Subcutaneous abdominal adipose tissue (tissue), 5 donors: ENCODE data around the gene LIPC.

ENCODE experiments used
- H3K27ac ChIP-seq: one replicate; pipeline ENCODE4 v1.7.0; 2013; ENCODE audit warnings: low read depth, mild to moderate bottlenecking, inconsistent platforms, low read length, moderate library complexity
- H3K27me3 ChIP-seq, 5 donors: one replicate each; pipeline ENCODE4 v1.7.0; 2013; ENCODE audit warnings: low read length in 5 of 5, inconsistent platforms in 1 of 5; ENCODE audit not compliant: control insufficient read depth in 5 of 5, insufficient read depth in 4 of 5
- H3K36me3 ChIP-seq, 5 donors: one replicate each; pipeline ENCODE4 v1.7.0; 2013; ENCODE audit warnings: low read length in 5 of 5; ENCODE audit not compliant: control insufficient read depth in 5 of 5, insufficient read depth in 5 of 5
- H3K4me1 ChIP-seq, 5 donors: one replicate each; pipeline ENCODE4 v1.7.0; 2013; ENCODE audit warnings: low read length in 5 of 5, mild to moderate bottlenecking in 3 of 5, moderate library complexity in 1 of 5; ENCODE audit not compliant: control insufficient read depth in 5 of 5, insufficient read depth in 5 of 5
- H3K4me3 ChIP-seq, 5 donors: one replicate each; pipeline ENCODE4 v1.7.0; 2013; ENCODE audit warnings: low read length in 5 of 5, low read depth in 1 of 5
- H3K9ac ChIP-seq, 5 donors: one replicate each; pipeline ENCODE4 v1.7.0; 2013; ENCODE audit warnings: low read length in 5 of 5, mild to moderate bottlenecking in 4 of 5, moderate library complexity in 3 of 5
- H3K9me3 ChIP-seq, 5 donors: one replicate each; pipeline ENCODE4 v1.7.0; 2013; ENCODE audit warnings: low read length in 5 of 5; ENCODE audit not compliant: control insufficient read depth in 5 of 5
- donor health status: healthy.
- donor health status: healthy.
- donor health status: healthy.
- donor health status: healthy.
- donor health status: healthy.

The LIPC gene

GRCh38 chr15:58562135-58562534, 130.3 kb downstream of the LIPC start:
- Histone ChIP-seq H3K4me1 (peaks cover 0 to 29% (median 12%) of the 10 kb centered on the region in 5 donors), H3K4me3 (no peak overlapping the region), H3K27me3 (no peaks in the 10 kb centered on the region), H3K9ac (no peak overlapping the region), H3K36me3 (no peaks in the 10 kb centered on the region), H3K27ac (no peak overlapping the region), H3K9me3 (no peaks in the 10 kb centered on the region)

- no peak overlapping the region for H3K27ac ChIP-seq
- no peaks in the 10 kb centered on the region for H3K9me3 ChIP-seq
- H3K27me3 ChIP-seq: no peaks in the 10 kb centered on the region
These were observed 133.2 kb downstream of the LIPC start for GRCh38 chr15:58564981-58565380.

GRCh38 chr15:58565619-58566018, 133.8 kb downstream of the LIPC start:
- H3K9me3 ChIP-seq: no peaks in the 10 kb centered on the region
- H3K27ac ChIP-seq: no peak overlapping the region
- H3K4me1 ChIP-seq: peaks cover 0 to 22% (median 15%) of the 10 kb centered on the region in 5 donors
- no peak overlapping the region for H3K4me3 ChIP-seq
- no peak overlapping the region for H3K9ac ChIP-seq
- no peaks in the 10 kb centered on the region for H3K36me3 ChIP-seq
- no peaks in the 10 kb centered on the region for H3K27me3 ChIP-seq

More at GRCh38 chr15:58564981-58565380, 133.2 kb downstream of the LIPC start:
- Histone ChIP-seq H3K9ac (no peak overlapping the region), H3K36me3 (no peaks in the 10 kb centered on the region), H3K4me3 (no peak overlapping the region), H3K4me1 (peaks cover 0 to 22% (median 15%) of the 10 kb centered on the region in 5 donors)

- Histone ChIP-seq H3K9me3 (no peaks in the 10 kb centered on the region), H3K36me3 (no peaks in the 10 kb centered on the region), H3K27ac (no peak overlapping the region), H3K4me1 (peaks cover 0 to 22% (median 15%) of the 10 kb centered on the region in 5 donors), H3K9ac (no peak overlapping the region), H3K4me3 (no peak overlapping the region), H3K27me3 (no peaks in the 10 kb centered on the region)
These were observed 134.2 kb downstream of the LIPC start for GRCh38 chr15:58566029-58566428.

- no peak overlapping the region for H3K27ac ChIP-seq
- H3K4me1 ChIP-seq: peaks cover 0 to 17% (median 10%) of the 10 kb centered on the region in 5 donors
- no peak overlapping the region for H3K9ac ChIP-seq
- no peaks in the 10 kb centered on the region for H3K9me3 ChIP-seq
- no peaks in the 10 kb centered on the region for H3K27me3 ChIP-seq
- H3K36me3 ChIP-seq: no peaks in the 10 kb centered on the region
- H3K4me3 ChIP-seq: no peak overlapping the region
These were observed 136.4 kb downstream of the LIPC start for GRCh38 chr15:58568157-58568571.

- Histone ChIP-seq H3K4me1 (peaks cover 0 to 17% (median 9%) of the 10 kb centered on the region in 5 donors), H3K9me3 (no peaks in the 10 kb centered on the region), H3K27me3 (no peaks in the 10 kb centered on the region), H3K9ac (no peak overlapping the region), H3K4me3 (no peak overlapping the region), H3K27ac (no peak overlapping the region), H3K36me3 (no peaks in the 10 kb centered on the region)
These were observed 137.7 kb downstream of the LIPC start for GRCh38 chr15:58569455-58569854.

- no peak overlapping the region for H3K27ac ChIP-seq
- no peaks in the 10 kb centered on the region for H3K36me3 ChIP-seq
- H3K9me3 ChIP-seq: no peaks in the 10 kb centered on the region
- no peak overlapping the region for H3K4me3 ChIP-seq
- no peaks in the 10 kb centered on the region for H3K27me3 ChIP-seq
- no peak overlapping the region for H3K9ac ChIP-seq
- H3K4me1 ChIP-seq: peaks cover 0 to 4% (median 0%) of the 10 kb centered on the region in 5 donors
These were observed 139.7 kb downstream of the LIPC start for GRCh38 chr15:58571491-58571890.

GRCh38 chr15:58572521-58572920, 140.7 kb downstream of the LIPC start:
- Histone ChIP-seq H3K9me3 (no peaks in the 10 kb centered on the region), H3K27ac (no peak overlapping the region), H3K4me3 (no peak overlapping the region), H3K36me3 (no peaks in the 10 kb centered on the region), H3K4me1 (peaks cover 0 to 4% (median 0%) of the 10 kb centered on the region in 5 donors), H3K27me3 (no peaks in the 10 kb centered on the region), H3K9ac (no peak overlapping the region)

GRCh38 chr15:58573270-58573669, 141.5 kb downstream of the LIPC start:
- Histone ChIP-seq H3K36me3 (no peaks in the 10 kb centered on the region), H3K9me3 (no peaks in the 10 kb centered on the region), H3K4me1 (peaks cover 0 to under 1% (median 0%) of the 10 kb centered on the region in 5 donors), H3K27me3 (no peaks in the 10 kb centered on the region), H3K9ac (no peak overlapping the region), H3K4me3 (no peak overlapping the region), H3K27ac (no peak overlapping the region)

- no peaks in the 10 kb centered on the region for H3K4me1 ChIP-seq
- H3K9ac ChIP-seq: no peak overlapping the region
- no peaks in the 10 kb centered on the region for H3K27me3 ChIP-seq
- H3K36me3 ChIP-seq: no peaks in the 10 kb centered on the region
- H3K9me3 ChIP-seq: no peaks in the 10 kb centered on the region
- H3K27ac ChIP-seq: no peak overlapping the region
- H3K4me3 ChIP-seq: no peak overlapping the region
These were observed 142.8 kb downstream of the LIPC start for GRCh38 chr15:58574631-58575030.
